Stomach (tissue), 9 donors: ENCODE data around the gene KIF3B. TPM values are rescaled to one million over a fixed set of nuclear protein-coding genes. Genes with fewer than 3 reads are reported as not detected.
"Not testable (repeated sequence)": the region's sequence is repeated elsewhere in the genome, so short reads cannot be mapped to it uniquely, and the experiment has no call there.

ENCODE experiments used
- DNase-seq, 2 donors: peaks; one replicate each; pipeline versions ENCODE4 v3.0.0 to v3.0.0-alpha.2; 2013 to 2019
- H3K27ac ChIP-seq, 5 donors: fragments of 200-600 bp in 4 of 5; sonication (generic) in 4 of 5; one replicate each; pipeline ENCODE4 v1.5.1; 2013 to 2019; ENCODE audit warnings: mild to moderate bottlenecking in 1 of 5, moderate library complexity in 1 of 5
- H3K27me3 ChIP-seq, 3 donors: fragments of 200-600 bp; sonication (generic); one replicate each; pipeline ENCODE4 v1.5.1; 2017 to 2019; ENCODE audit warnings: mixed run types in 1 of 3
- H3K36me3 ChIP-seq, 4 donors: fragments of 200-600 bp; sonication (generic); 1 replicate in 3 of 4; 2 replicates in 1 of 4; pipeline ENCODE4 v1.5.1; 2016 to 2019
- H3K4me1 ChIP-seq, 4 donors: fragments of 200-600 bp; sonication (generic); one replicate each; pipeline ENCODE4 v1.5.1; 2016 to 2019
- H3K4me3 ChIP-seq, 4 donors: fragments of 200-600 bp; sonication (generic) in 3 of 4; one replicate each; pipeline ENCODE4 v1.5.1; 2016 to 2019; ENCODE audit warnings: mild to moderate bottlenecking in 1 of 4
- H3K9me3 ChIP-seq, 4 donors: fragments of 200-600 bp; sonication (generic); one replicate each; pipeline ENCODE4 v1.5.1; 2016 to 2019
- EP300 ChIP-seq: sonication (generic); formaldehyde crosslinking; IDR thresholded peaks from one replicate; pipeline ENCODE4 v1.6.1; 2017; ENCODE audit warnings: antibody characterized with exemption
- POLR2A ChIP-seq, 4 donors: fragments of 450-650 bp; IDR thresholded peaks; one replicate each; pipeline ENCODE4 v1.6.1; 2016; ENCODE audit warnings: antibody characterized with exemption in 4 of 4, control low read depth in 2 of 4, mild to moderate bottlenecking in 1 of 4, moderate library complexity in 1 of 4
- POLR2AphosphoS5 ChIP-seq, 3 donors: sonication (generic); formaldehyde crosslinking; IDR thresholded peaks; one replicate each; pipeline ENCODE4 v1.6.1; 2016; ENCODE audit warnings: antibody characterized with exemption in 3 of 3
- WGBS, 5 donors: extraction: QIAGEN DNeasy Blood & Tissue Kit in 3 of 5; methylation state at CpG; one replicate each; pipeline versions ENCODE4 v1.1.5 to v1.1.7; 2013 to 2018; 5-methylcytosine and 5-hydroxymethylcytosine counted together
- intact Hi-C: fragments of 100-400 bp; cut with DNase I; formaldehyde crosslinking; loops from one replicate; pipeline ENCODE4 v1.15.1; 2023; ENCODE audit warnings: low total_unique reads
- polyA plus RNA-seq, 3 donors: library from polyadenylated mRNA; stranded (reverse); fragments of 200-250 nt; gene quantifications; one replicate each; pipeline ENCODE4 v1.2.3, GENCODE V29; 2013
- total RNA-seq, 5 donors: library from RNA; depleted of rRNA; stranded (reverse); fragments of >200 nt; gene quantifications; one replicate each; pipeline versions ENCODE4 v1.1.0 to v1.2.3, GENCODE V29; 2014 to 2016
- TF ChIP-seq, protein P1 (sequence below), 7 experiments: fragments of 450-650 bp in 4 of 7; fragments of 200-600 bp in 3 of 7; sonication (generic) in 3 of 7; IDR thresholded peaks; one replicate each; pipeline ENCODE4 v1.5.1; 2016 to 2019; ENCODE audit warnings: antibody characterized with exemption in 7 of 7, control low read depth in 2 of 7, mild to moderate bottlenecking in 1 of 7
- donor health status: healthy with polysubstance abuse.
- donor health status: Bipolar disorder and iron deficiency.
- donor health status: healthy.

The KIF3B gene
- total and polyA plus RNA-seq, 8 donors, result 5.3 to 29.1 (median 21.0) TPM

DNA sequence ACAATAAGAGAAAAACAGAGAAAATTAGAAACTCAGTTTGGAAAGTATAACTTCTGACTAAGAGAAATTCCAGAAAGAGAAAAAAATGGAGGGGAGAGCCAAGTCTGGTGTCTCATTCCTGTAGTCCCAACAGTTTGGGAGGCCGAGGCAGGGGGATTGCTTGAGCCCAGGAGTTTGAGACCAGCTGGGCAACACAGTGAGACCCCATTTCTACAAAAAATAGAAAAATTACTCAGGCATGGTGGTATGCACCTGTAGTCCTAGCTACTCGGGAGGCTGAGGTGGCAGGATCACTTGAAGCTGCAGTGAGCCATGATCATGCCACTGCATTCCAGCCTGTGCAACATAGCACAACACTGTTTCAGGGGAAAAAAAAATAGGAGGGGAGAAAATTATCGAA lies 3.1 kb upstream of the KIF3B start:
- Histone ChIP-seq H3K27me3 (no peaks in the 10 kb centered on the region), H3K36me3 (no peaks in the 10 kb centered on the region), H3K27ac (no peak overlapping the region), H3K9me3 (no peaks in the 10 kb centered on the region), H3K4me1 (peaks cover 10 to 23% (median 20%) of the 10 kb centered on the region in 4 donors), H3K4me3 (no peak overlapping the region)
- no peak for DNase-seq
- WGBS, 5 donors, result 87 to 92% (median 91%) methylated on average over 3 of the region's 3 CpGs
- intact Hi-C loops, result no loop called here
- TF ChIP-seq EP300 (no peak), POLR2AphosphoS5 (IDR thresholded peaks at IDR 0.05) (no peak), POLR2A (IDR thresholded peaks at IDR 0.05) (no peak)
- TF ChIP-seq, protein P1, sequence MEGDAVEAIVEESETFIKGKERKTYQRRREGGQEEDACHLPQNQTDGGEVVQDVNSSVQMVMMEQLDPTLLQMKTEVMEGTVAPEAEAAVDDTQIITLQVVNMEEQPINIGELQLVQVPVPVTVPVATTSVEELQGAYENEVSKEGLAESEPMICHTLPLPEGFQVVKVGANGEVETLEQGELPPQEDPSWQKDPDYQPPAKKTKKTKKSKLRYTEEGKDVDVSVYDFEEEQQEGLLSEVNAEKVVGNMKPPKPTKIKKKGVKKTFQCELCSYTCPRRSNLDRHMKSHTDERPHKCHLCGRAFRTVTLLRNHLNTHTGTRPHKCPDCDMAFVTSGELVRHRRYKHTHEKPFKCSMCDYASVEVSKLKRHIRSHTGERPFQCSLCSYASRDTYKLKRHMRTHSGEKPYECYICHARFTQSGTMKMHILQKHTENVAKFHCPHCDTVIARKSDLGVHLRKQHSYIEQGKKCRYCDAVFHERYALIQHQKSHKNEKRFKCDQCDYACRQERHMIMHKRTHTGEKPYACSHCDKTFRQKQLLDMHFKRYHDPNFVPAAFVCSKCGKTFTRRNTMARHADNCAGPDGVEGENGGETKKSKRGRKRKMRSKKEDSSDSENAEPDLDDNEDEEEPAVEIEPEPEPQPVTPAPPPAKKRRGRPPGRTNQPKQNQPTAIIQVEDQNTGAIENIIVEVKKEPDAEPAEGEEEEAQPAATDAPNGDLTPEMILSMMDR (IDR thresholded peaks at IDR 0.05), result no peak

DNA sequence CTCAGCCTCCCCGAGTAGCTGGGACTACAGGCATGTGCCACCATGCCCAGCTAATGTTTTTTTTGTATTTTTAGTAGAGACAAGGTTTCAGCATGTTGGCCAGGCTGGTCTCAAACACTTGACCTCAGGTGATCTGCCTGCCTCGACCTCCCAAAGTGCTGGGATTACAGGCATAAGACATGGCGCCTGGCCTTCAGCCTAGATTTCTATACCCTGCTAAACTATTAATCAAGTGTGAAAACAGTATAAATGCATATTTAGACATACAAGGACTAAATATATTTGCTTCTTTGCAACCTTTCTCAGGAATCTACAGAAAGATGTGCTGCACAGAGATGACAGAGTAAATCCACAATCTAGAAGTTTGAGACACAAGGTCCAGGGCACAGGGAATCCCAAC lies 2.3 kb upstream of the KIF3B start:
- peaks cover 10 to 29% (median 22%) of the 10 kb centered on the region in 4 donors for H3K4me1 ChIP-seq
- 82 to 97% (median 93%) methylated on average over 3 of the region's 3 CpGs for WGBS, 5 donors
- intact Hi-C loops, H3K27me3 ChIP-seq, H3K9me3 ChIP-seq, H3K4me3 ChIP-seq, DNase-seq, H3K27ac ChIP-seq, H3K36me3 ChIP-seq: not testable (repeated sequence)

DNA sequence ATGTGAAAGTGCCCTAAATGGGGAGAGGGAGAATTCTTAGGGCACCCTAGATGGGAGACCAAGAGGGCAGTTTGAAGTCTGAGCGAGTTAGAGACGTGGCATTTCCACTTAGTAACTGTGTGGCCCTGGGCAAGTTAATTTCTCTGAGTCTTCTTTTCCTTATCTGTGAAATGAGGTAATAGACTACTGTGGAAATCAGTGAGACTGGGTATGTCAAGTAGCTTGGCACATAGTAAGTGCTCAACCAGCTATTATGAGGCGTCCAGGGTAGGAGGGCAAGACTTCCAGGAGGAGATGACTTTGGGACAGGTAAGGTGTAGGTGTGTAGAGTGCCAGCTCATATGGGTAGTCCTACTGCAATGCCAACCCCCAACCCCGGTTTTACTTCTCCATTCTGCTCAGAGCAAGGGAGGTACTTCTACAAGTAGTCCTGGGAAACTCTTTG lies 770 bp downstream of the KIF3B start:
- intact Hi-C loops, result no loop called here
- TF ChIP-seq EP300 (no peak), POLR2A (IDR thresholded peaks at IDR 0.05) (no peak), POLR2AphosphoS5 (IDR thresholded peaks at IDR 0.05) (no peak)
- TF ChIP-seq, protein P1 (IDR thresholded peaks at IDR 0.05), result no peak
- 19 to 34% (median 32%) methylated on average over 4 of the region's 4 CpGs for WGBS, 5 donors
- H3K4me3 ChIP-seq, result peak overlapping the region; percentile 87 to 98 (median 95)
- peaks cover 0 to 13% (median 0%) of the 10 kb centered on the region in 4 donors for H3K36me3 ChIP-seq
- DNase-seq, result peak in 1 of 2 donors; percentile 24
- H3K27me3 ChIP-seq, result no peaks in the 10 kb centered on the region
- H3K4me1 ChIP-seq, result peaks cover 18 to 54% (median 31%) of the 10 kb centered on the region in 4 donors
- peak overlapping the region in 4 of 5 donors; percentile 84 to 88 (median 85) for H3K27ac ChIP-seq
- no peaks in the 10 kb centered on the region for H3K9me3 ChIP-seq

DNA sequence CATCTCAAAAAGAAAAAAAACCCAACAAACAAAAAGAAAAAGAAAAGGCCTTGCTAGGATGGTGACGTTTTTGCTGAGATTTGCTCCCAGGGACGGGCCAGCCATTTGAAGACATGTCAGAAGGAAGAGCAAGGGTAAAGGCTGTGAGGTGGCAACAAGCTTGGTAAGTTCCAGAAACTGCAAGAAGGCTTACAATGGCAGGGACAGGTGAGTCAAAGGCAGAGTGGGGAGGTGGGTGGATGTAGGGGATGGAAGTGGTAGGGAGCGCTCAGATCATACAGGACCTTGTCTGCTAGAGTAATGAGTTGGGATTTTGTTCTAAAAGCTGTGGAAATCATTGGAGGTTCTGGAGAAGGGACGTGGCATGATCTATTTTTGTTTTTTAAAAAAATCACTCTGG lies 4.3 kb downstream of the KIF3B start:
- H3K36me3 ChIP-seq, result peaks cover 0 to 13% (median 0%) of the 10 kb centered on the region in 4 donors
- H3K27me3 ChIP-seq, result no peaks in the 10 kb centered on the region
- peaks cover 34 to 72% (median 50%) of the 10 kb centered on the region in 4 donors for H3K4me1 ChIP-seq
- intact Hi-C loops, result no loop called here
- no peaks in the 10 kb centered on the region for H3K9me3 ChIP-seq
- no peak overlapping the region for H3K4me3 ChIP-seq
- H3K27ac ChIP-seq, result peak overlapping the region in 1 of 5 donors; percentile 27
- TF ChIP-seq POLR2A (IDR thresholded peaks at IDR 0.05), result no peak
- no peak for DNase-seq
- 85 to 95% (median 93%) methylated on average over 4 of the region's 4 CpGs for WGBS, 5 donors

DNA sequence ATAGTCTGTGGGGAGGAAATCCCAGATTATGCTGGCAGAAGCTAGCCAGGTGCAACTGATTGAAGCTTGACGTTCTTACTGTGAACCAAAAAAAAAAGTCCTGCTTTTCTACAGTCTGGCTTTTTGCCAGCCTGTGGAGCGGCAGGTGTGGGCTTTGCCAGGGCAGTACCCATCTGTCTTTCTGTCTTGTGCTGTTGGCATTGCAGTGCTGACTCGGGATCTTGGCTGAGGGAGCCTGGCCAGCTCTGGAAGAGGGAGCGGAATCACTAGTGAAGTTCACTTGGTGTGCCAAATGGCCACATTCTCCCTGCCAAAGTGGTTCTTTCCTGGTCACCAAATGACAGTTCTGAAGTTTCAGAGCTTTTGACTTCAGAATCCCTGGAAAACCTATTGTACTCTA lies 5.0 kb downstream of the KIF3B start:
- H3K27me3 ChIP-seq, result no peaks in the 10 kb centered on the region
- peak overlapping the region in 3 of 5 donors; percentile 13 to 50 (median 27) for H3K27ac ChIP-seq
- peaks cover 29 to 74% (median 50%) of the 10 kb centered on the region in 4 donors for H3K4me1 ChIP-seq
- no peaks in the 10 kb centered on the region for H3K9me3 ChIP-seq
- TF ChIP-seq POLR2AphosphoS5 (IDR thresholded peaks at IDR 0.05) (no peak), EP300 (no peak), POLR2A (IDR thresholded peaks at IDR 0.05) (no peak)
- TF ChIP-seq, protein P1 (IDR thresholded peaks at IDR 0.05), result no peak
- no peak overlapping the region for H3K4me3 ChIP-seq
- H3K36me3 ChIP-seq, result peaks cover 0 to 13% (median 0%) of the 10 kb centered on the region in 4 donors
- WGBS, 5 donors, result 12 to 39% (median 25%) methylated on average over 4 of the region's 4 CpGs
- intact Hi-C loops, result no loop called here
- peak; percentile 54 to 63 for DNase-seq
